G401.6 (cell line): ENCODE results near the gene SAMD8.
"Not testable (repeated sequence)": the region's sequence is repeated elsewhere in the genome, so short reads cannot be mapped to it uniquely, and the experiment has no call there.

Experiments used
- FAIRE-seq: peaks from 2 replicates; lab custom pipeline; 2012; peaks lifted over from hg19 to GRCh38; lab: Jason Lieb, UNC

The SAMD8 gene

GRCh38 chr10:75086278-75086934 lies 25.1 kb upstream of the SAMD8 start:
- no peak for FAIRE-seq

GRCh38 chr10:75088640-75089039 lies 22.8 kb upstream of the SAMD8 start:
- no peak for FAIRE-seq

- FAIRE-seq = no peak
Measured at GRCh38 chr10:75089634-75090033, 21.8 kb upstream of the SAMD8 start.

GRCh38 chr10:75091146-75091545 lies 20.3 kb upstream of the SAMD8 start:
- no peak for FAIRE-seq

GRCh38 chr10:75094465-75094864 lies 17.0 kb upstream of the SAMD8 start:
- no peak for FAIRE-seq

GRCh38 chr10:75095631-75096030 lies 15.8 kb upstream of the SAMD8 start:
- FAIRE-seq = no peak

- FAIRE-seq = no peak
Measured at GRCh38 chr10:75096749-75097148, 14.7 kb upstream of the SAMD8 start.

- FAIRE-seq = no peak
Measured at GRCh38 chr10:75097666-75098285, 13.7 kb upstream of the SAMD8 start.

GRCh38 chr10:75098902-75099673 lies 12.4 kb upstream of the SAMD8 start:
- FAIRE-seq = no peak

GRCh38 chr10:75099952-75100763 lies 11.3 kb upstream of the SAMD8 start:
- no peak for FAIRE-seq

GRCh38 chr10:75100764-75101291 lies 10.6 kb upstream of the SAMD8 start:
- no peak for FAIRE-seq

GRCh38 chr10:75101416-75102251 lies 9.8 kb upstream of the SAMD8 start:
- FAIRE-seq = no peak

- no peak for FAIRE-seq
Measured at GRCh38 chr10:75102830-75103673, 8.4 kb upstream of the SAMD8 start.

- no peak for FAIRE-seq
Measured at GRCh38 chr10:75103881-75104686, 7.4 kb upstream of the SAMD8 start.

GRCh38 chr10:75104842-75105241 lies 6.6 kb upstream of the SAMD8 start:
- no peak for FAIRE-seq

- FAIRE-seq = no peak
Measured at GRCh38 chr10:75105576-75106197, 5.8 kb upstream of the SAMD8 start.

- no peak for FAIRE-seq
Measured at GRCh38 chr10:75106242-75106641, 5.2 kb upstream of the SAMD8 start.

GRCh38 chr10:75106891-75107290 lies 4.6 kb upstream of the SAMD8 start:
- FAIRE-seq = not testable (repeated sequence)
